HG03025 (cell line): ENCODE measurements around the gene LARP1.
"Not testable (repeated sequence)": the region's sequence is repeated elsewhere in the genome, so short reads cannot be mapped to it uniquely, and the experiment has no call there.

Experiments
- ATAC-seq: cut with Tn5 transposase; IDR thresholded peaks from one replicate; pipeline ENCODE4 v1.9.1; 2021; ENCODE audit warnings: mild to moderate bottlenecking, moderate library complexity; ENCODE audit not compliant: unreplicated experiment, low FRiP score

The LARP1 gene

DNA sequence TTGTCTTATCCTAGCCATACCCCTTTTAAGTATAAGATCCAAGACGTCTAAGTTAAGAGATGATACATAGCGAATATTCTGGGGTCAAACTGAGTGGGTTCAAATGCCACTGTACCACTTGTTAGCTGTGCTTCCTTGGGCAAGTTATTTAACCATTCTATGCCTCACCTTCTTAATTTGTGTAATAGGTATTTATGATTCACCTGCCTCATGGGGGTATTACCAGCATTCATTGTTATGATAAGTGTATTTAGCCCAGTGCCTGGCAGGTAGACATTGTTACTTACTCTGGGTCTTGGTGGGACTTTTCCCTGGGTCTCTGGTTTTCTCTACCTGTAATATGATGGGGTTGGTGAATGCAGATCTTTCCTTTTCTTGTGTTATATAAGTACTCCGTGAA lies 3.8 kb downstream of the LARP1 start:
- no peak for ATAC-seq

DNA sequence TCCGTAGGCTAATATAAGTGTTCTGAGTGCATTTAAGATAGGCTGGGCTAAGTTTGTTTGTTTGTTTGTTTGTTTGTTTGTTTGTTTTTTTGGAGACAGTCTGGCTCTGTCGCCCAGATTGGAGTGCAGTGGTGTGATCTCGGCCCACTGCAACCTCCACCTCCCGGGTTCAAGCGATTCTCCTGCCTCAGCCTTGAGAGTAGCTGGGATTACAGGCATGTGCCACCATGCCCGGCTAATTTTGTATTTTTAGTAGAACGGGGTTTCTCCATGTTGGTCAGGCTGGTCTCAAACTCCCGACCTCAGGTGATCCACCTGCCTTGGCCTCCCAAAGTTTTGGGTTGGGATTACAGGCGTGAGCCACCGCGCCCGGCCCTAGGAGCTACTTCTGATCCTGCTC lies 4.7 kb downstream of the LARP1 start:
- not testable (repeated sequence) for ATAC-seq

DNA sequence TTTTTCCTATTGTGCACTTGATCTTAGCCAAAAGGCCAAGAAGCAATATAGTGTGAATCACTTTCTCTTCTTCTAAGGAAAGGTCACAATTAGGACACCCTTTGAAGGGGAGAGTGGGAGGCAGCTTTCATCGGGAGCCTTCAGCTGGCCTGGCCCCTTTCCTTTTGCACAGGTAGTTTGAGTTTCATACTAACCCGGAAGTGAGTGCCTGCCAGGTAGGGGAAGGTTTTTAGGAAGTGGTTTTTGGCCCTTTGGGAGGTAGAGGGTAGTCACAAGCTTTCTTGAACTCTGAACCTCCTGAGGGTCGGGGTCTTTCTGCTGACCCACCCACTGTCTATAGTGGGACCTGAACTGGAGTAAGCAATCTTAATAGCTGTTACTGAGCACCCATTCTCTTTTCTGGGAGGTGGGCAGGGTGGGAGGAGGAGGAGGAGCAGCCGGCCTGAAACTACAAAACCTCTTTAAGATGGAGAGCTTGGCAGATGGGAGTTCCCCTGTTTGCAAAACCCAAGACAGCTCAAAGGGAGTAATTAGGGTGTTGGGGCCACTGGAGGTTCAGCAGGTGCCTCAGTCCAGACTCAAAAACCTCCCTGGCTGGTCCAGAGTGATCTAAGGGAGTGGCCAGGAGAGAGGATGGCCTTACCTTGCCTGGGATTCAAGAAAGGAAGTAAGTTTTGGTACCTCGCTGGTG lies 6.0 kb downstream of the LARP1 start:
- ATAC-seq = peak; percentile 39

DNA sequence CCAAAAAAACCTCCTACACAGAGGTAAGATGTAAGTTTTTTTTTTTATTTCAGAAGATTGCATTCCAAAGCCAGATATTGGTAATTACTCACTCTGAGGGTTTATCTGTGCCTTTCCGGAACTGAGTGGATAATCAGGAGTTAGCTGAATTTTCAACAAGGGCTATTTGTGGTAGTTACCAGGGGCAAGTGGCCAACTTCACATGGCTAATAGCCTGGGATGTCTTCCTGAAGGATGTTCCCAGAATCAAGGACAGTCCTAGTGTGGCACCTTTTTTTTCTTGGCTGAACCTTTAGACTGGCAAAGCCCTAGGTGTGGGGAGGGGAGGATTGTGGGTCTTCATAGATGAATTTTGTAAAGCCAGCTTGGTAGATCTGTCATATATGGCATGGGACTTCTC lies 7.1 kb downstream of the LARP1 start:
- no peak for ATAC-seq

DNA sequence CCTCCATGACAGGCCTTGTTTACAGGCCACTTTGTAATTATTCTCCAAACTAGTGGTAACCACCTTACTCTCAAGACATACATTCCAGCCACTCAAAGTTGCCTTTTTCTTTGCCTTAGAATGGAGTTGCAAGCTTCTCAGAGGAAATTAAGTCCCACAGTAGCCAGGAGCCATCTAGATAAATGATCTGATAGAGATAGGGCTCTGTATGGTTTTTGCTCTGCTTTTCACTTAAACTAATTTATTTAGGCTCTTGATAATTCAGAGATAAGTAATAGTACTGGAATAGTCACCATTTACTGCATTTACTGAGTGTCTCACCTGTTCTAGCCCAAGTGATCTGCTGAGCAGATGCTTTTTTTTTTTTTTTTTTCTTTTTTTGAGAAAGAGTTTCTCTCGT lies 7.5 kb downstream of the LARP1 start:
- no peak for ATAC-seq

DNA sequence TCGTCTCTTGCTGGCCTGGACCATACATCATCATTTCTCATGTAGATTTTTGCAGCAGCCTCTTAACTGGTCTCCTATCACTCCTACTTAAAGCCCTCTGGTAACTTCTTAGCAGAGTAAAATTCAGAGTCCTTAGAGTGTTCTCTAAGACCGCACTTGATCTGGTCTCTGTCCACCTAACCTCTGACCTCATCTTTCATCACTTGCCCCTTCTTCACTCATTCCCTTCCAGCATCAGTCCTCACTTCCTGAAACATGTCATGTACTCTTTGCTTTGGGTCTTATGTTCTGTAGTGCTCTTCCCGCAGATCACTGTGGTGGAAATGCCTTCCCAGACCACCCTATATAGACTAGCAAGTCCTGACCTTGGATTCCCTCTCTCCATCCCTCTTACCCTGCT lies 9.8 kb downstream of the LARP1 start:
- no peak for ATAC-seq

DNA sequence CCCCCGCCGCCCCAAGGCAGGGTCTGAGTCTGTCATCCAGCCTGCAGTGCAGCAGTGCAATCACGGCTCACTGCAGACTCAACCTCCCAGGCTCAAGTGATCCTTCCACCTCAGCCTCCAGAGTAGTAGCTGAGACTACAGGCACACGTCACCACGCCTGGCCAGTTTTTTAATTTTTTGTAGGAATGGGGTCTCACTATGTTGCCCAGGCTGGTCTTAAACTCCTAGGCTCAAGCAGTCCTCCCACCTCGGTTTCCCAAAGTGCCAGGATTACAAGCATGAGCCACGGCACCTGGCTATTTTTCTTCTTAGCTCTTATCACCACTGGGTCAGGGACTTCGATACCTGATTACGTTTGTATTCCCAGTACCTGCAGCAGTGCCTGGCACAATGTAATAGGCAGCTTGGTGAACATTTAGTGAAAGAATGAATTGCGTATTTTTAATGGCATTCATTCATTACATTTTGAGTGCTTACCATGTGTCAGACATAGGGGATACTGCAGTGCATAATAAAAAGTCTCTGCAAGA lies 10.3 kb downstream of the LARP1 start:
- ATAC-seq = no peak

DNA sequence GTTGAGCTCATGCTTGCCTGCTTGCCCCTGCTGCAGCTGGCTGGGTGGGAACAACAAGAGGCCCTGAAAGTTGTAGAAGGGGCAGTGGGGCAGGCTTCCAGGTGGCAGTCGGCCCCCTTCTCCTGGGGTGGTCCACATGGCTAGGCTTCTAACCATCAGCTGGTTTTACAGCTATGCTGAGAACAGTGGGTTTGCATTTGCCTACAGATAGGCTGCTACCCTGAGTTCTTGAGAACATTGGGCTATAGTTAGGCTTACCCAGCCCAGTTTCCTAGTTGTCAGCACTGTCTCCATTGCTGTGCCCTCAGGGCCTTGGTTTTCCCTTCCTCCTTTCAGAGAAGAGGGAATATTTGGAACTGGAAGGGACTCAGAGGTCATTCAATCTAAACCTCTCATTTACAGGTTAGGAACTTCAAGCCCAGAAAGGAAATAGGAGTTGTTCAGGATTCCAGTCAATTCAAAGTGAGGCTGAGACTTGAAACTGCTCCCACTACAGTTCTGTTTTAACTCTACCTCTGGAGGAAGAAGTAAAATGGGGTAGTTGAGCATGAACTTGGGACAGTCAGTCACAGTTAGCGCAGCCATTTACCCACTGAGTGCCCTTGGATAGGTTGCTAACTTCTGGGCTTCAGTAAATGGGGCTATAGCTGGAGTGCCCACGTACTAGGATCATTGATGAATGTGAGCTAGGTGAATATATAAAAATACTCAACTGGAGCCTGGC lies 11.5 kb downstream of the LARP1 start:
- no peak for ATAC-seq

DNA sequence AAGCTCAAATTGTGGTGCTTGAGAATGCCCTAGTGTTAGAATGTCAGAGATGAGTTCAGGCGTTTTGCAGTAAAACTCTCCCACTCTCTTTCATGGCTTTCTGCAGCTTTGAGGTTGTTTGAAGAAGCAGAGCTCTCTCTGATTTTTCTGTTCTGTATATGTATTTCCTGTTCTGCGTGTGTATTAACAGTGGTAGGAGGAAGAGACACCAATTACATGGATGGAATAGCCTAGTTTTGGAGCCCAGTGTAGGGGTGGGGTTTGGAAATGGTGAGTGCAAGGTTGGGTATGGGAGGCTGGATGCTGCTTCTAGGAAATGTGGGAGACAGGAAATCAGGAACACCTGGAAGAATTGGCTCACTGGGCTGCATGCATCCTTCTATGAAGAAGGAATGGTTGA lies 12.4 kb downstream of the LARP1 start:
- ATAC-seq = peak; percentile 35

DNA sequence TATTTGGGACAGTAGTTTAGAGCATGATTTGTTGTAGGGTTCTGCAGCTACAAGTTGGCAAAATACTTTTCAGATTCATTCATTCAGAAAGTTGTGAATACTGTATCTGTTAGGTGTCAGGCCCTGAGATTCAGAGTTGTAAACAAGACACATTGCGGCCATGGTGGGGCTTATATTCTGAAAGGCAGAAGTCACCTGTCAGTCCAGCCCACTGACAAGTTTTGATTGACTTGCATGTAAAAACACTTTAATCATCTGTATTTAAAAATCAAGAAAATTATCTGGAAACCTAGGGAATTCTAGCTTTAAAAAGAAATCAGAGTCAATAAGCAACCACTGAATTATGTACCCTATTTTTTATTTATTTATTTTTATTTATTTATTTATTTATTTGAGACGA lies 13.0 kb downstream of the LARP1 start:
- ATAC-seq = no peak

DNA sequence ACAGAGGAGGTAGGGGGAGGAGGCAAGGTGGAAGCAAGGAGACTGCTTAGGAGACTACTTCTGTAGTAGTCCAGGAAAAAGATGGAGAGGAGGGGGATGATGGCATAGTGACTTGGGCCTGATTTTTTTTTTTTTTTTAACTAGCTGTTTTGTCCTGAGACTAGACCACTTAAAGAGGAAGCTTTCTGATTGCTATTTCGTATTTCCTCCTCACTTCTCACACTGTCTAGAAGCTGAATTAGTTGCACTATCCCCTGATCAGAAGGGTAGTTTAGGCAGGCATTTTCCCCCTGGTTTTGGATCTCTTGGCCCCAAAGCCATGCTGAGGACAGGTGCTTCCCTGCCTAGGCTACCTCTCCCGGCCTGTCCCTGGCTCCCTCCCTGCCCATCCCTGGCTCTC lies 14.9 kb downstream of the LARP1 start:
- ATAC-seq = no peak

DNA sequence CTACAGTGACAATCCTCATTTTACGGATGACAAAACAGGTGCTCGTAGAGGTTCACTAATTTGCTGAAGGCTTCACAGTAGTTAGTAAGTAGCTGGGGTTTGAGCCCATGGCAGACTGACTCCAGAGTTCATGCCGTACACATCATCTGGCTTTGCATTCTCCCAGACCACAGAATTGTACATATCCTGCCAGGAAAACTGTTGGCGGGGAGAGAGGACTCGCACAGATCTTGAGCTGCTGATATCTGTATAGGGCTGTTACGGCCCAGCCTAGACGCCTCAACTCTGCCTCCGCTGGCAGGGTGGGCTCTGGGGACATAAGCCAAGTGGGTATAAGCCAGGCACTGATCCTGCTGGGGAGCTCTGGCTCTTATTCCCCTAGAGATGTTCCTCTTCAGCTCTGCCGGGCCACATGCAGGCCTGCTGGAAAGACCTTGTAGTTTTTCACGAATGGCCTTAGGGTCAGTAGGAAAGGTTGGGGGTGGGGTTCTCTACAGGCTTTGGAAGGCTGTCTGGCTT lies 16.3 kb downstream of the LARP1 start:
- no peak for ATAC-seq

DNA sequence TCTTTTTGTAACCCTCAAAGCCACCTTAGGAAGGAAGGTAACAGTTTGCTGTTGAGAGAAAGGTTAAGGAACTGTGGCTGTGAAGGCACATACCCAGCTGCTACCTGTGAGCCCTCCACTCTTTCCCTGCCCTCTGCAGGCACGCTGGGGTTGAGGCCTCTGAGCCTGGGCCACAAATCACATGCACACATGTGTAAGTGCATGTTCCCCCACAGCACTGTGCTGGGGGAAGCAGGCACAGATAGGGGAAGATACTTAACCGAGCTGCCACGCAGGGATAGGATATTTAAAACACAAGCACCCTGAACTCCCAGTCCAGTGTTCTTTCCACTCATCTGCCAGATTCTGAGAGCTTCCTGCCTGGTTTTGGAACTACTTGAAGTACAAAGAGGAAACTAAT lies 18.1 kb downstream of the LARP1 start:
- ATAC-seq = no peak

DNA sequence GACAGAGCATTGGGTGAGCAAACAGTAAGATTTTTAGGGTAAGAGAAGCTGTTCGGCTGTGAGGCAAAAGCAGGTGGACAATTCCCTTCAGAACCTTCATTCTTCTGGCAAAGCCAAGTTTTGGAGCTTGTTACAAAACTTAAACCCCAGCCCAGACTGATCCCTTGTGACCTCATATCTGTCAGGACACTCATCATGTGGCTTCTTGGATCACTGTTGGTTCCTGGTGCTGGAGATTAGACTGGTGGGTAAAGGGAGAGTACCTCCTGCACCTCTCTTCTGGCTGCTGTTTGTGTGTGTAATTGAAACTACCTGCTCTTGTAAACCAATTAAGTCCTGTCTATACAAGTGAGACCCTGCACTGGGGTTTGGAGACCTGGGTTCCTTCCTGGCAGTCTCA lies 21.0 kb downstream of the LARP1 start:
- no peak for ATAC-seq

DNA sequence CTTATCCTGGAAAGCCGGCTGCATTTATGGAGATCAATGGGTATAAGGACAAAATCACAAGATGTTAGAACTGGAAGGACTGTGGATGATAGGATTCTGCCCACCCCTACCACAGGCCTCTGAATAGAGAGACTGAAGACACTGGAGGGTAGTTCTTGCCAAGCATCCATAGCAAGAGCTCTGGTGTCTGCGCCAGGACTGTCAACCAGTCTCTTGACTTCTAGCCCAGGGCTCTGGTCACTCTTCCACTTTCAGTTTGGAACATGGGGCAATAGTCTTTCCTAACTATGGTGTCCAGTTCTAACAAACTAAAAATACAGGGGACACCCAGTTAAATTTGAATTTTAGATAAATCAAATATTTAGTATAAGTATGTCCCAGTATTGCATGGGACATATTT lies 23.4 kb downstream of the LARP1 start:
- no peak for ATAC-seq

DNA sequence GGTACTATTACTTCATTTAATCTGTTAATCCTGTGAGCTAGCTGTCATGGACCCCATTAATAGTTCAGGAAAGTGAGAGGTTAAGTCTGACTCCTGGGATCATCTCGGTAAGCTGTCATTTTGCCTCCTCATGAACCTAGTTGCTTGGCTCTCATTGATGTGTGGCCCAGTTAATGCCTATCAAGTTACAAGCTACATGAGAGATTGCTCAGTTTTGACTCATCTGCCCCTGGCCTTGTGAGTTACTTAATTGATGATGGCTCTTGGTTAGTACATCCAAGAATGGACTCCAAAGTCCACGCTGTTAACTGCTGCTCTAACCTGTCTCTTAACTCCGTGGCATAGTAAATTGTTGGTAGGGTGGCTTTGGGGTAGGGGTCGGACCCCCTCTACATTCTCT lies 23.9 kb downstream of the LARP1 start:
- no peak for ATAC-seq

DNA sequence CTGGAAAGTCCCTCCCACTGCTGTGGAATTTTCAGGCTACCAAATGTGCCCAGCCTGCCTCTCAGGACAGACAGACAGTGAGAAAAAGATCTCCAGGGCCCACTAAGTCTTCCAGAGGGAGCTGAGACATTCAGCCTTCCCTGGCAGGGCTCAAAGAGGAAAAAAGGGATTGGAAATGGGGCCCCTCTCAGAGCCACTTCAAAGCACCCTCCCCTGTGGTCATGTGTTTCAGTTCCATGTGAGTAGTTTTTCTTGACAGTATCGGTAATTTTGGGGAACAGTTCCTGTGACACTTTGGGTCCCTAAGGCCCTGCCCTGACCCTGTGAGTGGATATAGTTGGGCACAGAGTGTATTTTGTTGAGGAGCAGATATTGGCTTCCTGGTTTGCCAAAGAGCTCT lies 25.0 kb downstream of the LARP1 start:
- no peak for ATAC-seq

DNA sequence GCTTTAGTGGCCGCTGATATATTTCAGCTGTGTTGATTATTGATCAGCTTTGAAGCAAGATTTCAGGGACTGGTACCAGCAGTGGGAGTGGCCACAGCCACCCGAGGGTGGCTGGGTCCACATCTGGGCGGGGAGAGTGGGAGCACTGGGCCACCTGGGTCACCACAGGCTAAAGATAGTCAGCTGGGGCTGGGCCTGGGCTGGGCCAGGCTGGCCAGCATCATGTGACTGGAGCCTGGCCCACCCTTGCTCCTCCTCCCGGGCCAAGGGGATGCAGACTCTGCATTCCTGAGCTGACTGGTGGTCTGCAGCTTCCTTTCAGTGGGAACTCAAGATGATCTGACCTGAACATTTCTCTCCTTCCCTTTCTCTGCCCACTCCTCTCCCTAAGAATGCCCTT lies 27.1 kb downstream of the LARP1 start:
- no peak for ATAC-seq

DNA sequence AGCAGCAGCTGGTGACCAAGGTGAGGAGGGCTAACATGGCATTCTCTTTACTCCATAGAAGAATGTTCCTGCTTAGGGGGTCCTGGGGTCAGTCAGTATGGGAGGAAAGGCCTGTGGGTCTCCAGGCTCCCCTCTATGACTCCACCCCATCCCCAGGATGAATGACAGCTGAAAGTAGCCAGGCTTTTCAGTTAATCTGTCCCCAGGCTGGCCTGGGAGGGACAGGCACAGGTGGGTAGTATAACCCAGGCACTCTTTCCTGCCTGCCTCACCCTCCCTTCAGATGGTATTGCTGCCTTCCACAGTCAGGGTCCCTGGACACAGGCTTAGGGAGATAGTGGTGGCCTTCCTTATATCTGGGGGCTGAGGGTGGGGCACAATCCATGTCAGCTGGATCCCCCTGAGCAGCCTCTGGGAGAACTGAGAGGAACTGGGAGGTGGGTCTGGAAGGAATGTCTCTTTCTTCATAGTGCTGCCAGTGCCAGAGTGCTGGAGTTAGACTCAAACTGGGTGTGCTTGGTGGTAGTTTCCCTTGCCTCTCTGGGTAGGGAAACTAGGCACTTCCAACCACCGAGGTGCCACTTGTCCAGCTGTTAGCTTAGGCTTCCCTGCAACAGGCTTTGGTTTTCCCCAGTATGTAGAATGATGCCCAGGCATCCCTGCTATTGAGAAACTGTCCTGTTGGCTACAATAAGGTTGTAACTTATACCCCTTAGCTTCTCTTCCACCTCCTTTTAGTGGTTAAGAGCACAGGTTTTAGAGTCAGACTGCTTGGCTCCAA lies 27.8 kb downstream of the LARP1 start:
- ATAC-seq = peak; percentile 9

DNA sequence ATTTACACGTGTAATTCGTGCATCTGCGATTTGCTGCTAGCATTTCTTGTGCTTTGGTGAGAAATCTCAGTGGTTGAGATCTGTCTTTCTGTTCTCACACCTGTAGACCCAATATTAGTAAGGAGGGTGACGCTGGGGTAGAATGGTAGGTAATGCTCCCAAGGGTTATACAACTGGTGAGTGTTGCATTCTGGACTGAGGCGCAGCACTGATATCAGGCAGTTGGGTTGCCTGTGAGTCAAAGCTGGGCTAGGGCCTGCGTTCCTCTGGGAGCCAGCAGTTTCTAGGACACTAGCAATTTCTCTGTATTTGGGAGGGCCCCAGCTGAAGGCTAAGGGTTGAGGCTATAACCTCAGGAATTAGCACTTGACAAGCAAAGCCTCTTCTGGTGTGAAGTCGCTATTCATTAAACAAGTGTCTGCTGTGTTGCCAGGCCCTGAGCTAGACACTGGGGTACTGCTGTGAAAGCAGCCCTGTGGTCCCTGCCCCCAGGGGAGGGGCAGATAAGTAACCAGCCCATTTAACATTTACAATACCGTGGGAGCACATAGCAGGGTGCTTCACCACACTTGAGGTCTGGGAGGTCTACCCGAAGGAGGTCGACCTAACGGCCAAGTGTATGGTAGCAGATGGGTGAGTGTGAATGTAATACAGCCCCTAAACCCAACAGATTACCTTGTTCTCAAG lies 28.7 kb downstream of the LARP1 start:
- peak; percentile 52 for ATAC-seq

DNA sequence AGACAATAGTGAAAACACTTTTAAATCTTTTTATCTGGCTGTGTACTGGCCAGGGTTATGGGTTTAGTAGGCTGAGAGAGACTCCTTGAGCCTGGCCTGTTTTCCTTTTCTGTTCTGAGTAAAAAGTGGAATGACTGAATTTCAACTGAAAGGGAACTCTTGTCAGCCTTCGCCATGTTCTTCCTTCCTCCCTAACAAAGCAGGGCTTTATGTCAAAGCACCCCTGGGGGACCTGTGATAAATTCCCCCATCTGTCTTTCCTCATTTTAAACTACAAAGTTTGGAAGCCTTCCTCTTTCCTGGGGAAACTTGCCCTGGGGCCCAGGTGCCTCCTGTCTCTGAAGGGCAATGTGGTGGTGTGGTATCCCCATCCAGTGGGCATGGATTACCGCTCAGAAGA lies 29.7 kb downstream of the LARP1 start:
- no peak for ATAC-seq
